ENCODE results near the gene RAB4B.

RAB4B gene

GRCh38 chr19:40805258-40805868 lies 27.3 kb downstream of the RAB4B start:
- Histone ChIP-seq H3K27ac (peak overlapping the region; percentile 27 to 87), H3K4me3 (peak overlapping the region; percentile 67)
- no peak for TF ChIP-seq CTCF (IDR thresholded peaks at IDR 0.05)
- DNase-seq (ENCODE audit: low spot score) = no peak

GRCh38 chr19:40806423-40807146 lies 28.5 kb downstream of the RAB4B start:
- H3K27ac ChIP-seq = peak overlapping the region; percentile 53 to 87
- peak overlapping the region; percentile 60 for H3K4me3 ChIP-seq
- TF ChIP-seq CTCF (IDR thresholded peaks at IDR 0.05) = peak; percentile 78
- DNase-seq (ENCODE audit: low spot score) = peak; percentile 91

GRCh38 chr19:40807147-40808020 lies 29.3 kb downstream of the RAB4B start:
- DNase-seq (ENCODE audit: low spot score) = no peak
- TF ChIP-seq CTCF (IDR thresholded peaks at IDR 0.05) = peak; percentile 24
- Histone ChIP-seq H3K4me3 (peak overlapping the region; percentile 60), H3K27ac (peak overlapping the region; percentile 53 to 87)

- no peak for TF ChIP-seq CTCF (IDR thresholded peaks at IDR 0.05)
- no peak overlapping the region for H3K4me3 ChIP-seq
- no peak for DNase-seq (ENCODE audit: low spot score)
- peak overlapping the region in 1 of 2 donors; percentile 87 for H3K27ac ChIP-seq
These were observed 29.9 kb downstream of the RAB4B start for GRCh38 chr19:40808021-40808325.

GRCh38 chr19:40808497-40808896 lies 30.4 kb downstream of the RAB4B start:
- no peak for TF ChIP-seq CTCF (IDR thresholded peaks at IDR 0.05)
- DNase-seq (ENCODE audit: low spot score) = no peak
- Histone ChIP-seq H3K4me3 (no peak overlapping the region), H3K27ac (peak overlapping the region in 1 of 2 donors; percentile 87)

- TF ChIP-seq CTCF (IDR thresholded peaks at IDR 0.05) = no peak
- H3K27ac ChIP-seq = peak overlapping the region in 1 of 2 donors; percentile 79
- peak overlapping the region; percentile 64 for H3K4me3 ChIP-seq
- DNase-seq (ENCODE audit: low spot score) = no peak
These were observed 31.5 kb downstream of the RAB4B start for GRCh38 chr19:40809358-40810086.

Data from coronary artery (tissue), 2 donors.